DMS79 treated with DMSO at 0.1 percent for 48 hours (cell line): ENCODE results near the gene DTX3.
"Not testable (repeated sequence)": the region's sequence is repeated elsewhere in the genome, so short reads cannot be mapped to it uniquely, and the experiment has no call there.

Experiments used
- DNase-seq: peaks from one replicate; lab custom pipeline; 2025; lab: John Stamatoyannopoulos, UW

The DTX3 gene

DNA sequence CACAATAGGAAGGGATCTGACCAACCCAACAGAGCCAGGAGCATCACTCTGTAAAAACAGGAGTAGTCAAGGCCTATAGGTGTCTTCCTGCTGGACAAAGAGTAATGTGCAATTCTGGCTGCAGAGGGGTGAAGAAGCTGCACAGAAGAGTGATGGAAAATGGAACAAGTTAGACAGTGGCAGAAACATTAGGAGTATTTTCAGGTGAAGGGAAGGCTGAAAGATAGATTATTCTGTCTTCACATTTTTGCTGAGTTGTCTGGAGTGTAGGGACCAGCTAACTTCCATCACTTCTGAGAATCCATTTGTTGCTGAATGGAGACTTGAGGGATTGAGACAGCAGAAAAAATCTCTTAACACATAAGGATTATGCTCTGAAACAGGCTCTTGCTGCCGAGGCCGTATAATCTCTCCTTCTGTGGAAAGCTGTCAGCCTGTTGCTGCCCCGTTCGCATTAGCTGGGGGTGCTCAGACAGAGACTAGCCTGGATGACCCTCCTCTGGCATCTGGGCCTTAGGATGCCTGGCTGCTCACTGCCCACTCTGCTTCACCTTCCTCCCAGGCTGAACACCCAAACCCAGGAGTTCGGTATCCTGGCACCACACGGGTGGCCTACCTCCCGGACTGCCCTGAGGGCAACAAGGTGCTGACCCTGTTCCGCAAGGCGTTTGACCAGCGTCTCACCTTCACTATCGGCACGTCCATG is 3.5 kb downstream of the DTX3 start:
- DNase-seq: no peak

DNA sequence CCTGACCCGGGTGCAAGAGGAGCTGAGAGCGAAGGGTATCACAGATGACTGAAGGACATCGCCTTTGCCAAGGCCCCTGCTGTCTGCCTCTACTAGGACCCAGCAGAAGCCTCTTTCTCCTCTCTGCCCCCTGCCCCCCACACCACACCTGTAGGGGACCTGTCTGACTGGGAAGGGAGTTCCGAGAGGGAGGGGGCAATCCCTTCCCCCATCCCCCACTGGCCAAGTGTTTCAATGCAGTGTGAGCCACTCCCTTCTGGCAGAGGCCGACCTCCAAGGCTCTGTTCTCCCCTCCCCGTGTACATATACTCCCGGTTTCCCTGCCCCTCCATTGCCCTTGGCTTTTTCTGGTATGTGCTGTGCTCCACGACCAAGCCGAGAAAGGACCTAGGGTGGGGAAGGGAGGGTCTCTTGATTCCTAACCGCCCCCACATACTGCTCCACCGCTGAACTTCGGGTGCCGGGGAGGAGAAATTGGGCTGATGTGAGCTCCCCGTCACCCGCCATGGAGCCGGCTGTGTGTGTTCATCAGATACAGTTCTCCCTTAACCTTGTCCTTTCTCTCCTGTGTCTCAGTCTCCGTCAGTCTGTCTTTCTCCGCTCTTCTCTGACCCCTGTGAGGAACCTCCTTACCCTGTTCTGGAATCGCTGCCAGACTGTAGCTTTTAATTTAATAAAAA is 4.6 kb downstream of the DTX3 start:
- DNase-seq: no peak

DNA sequence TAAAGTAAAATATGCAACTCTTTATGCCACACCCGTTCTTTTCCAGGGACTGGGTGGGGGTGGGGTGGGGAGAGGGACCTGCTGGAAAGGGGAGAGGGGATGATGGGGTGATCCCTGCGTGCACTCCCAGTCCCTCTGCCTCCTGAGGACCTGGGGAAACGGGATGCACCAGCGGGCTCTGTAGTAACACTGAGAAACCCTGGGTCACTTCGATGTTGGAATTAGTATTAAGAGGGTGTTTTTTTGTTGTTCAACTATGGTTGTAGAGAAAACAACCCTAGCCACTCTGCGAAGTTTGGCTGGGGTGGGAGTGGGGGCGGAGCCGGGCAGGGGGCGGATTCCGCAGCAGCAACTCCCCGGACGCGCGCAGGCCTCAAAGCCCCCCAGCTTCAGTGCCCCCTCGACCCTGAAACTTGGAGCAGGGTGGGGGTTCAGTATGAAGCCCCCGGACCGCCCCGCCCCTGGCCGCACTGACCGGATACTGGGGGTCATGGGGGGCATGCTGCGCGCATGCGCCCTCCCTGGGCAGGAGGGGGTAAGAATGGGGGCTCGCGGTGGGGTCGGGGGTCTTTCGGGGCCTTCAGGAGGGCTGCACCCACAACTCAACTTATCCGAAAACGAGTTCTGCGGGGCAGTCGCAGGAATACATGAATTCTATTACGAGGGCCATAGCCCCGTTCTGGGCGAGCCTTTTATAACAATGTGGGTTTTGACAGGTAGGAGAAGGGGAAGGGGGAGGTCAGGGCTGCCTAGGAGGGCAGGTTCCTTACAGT is 5.3 kb downstream of the DTX3 start:
- DNase-seq: no peak

DNA sequence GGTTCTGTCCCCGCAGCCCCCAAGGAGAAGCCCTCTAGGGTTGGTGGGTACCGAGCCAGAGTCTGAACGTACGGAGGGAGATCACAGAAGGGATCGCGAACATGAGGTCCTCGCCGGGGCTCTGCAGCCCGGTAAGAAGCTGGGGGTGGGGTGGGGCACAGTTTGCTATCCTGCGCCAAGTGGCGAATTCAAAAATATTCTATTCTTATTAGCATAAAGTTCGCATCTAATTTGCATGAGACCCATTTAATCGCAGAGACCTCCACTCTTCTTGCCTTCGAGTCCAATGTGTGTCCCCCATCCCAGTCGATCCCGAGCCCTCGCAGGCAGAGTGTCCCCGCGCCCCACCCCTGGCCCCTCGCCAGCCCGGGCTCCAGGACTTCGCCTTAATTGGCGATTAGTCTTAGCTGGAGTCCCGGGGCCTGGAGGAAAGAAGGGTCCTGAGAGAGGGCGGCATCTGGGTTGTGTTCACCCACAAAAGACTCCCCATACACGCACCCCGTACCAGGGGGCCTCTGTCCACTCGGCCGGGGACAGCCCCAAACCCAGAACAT is 6.0 kb downstream of the DTX3 start:
- no peak for DNase-seq

DNA sequence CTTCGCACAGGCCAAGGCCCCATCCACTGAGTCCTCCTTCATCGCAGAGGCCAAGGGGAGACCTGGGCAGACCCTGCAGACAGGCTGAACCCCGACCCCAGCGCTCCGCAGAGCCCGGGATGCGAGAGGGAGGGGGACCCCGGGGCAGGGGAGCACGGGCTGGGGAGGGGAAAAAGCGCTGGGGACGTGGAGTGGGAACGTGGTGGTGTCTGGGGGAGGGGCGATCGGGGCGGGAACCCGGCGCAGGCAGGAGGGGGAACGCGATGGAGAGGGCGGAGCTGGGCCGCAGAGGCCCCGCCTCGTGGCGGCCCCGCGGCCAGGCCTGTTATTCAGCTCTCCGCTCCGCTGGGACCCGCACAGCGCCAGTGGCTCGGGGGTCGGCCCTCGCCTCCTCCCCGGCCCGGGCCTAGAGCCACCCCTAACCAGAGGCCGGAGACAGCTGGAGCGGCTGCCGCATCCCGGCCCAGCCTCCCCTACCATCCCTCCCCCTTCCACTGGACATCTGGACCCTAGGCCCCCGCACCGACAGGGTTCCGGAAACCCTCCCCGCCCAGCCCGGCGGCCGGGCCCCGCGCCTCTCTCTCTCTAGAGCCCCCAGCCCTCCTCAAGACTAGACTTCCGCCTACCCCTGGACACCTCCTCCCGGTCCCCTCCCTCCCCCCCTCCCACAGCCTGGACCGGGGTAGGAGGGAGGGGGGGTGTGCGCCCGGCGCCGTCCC is 6.6 kb downstream of the DTX3 start, which contains the start of gene ARHGEF25:
TSS of gene ARHGEF25 (plus strand) at position 328 of the 719 bp plus-strand sequence. CDS start 460 bp downstream, outside the sequence.
- peak; percentile 12 for DNase-seq

DNA sequence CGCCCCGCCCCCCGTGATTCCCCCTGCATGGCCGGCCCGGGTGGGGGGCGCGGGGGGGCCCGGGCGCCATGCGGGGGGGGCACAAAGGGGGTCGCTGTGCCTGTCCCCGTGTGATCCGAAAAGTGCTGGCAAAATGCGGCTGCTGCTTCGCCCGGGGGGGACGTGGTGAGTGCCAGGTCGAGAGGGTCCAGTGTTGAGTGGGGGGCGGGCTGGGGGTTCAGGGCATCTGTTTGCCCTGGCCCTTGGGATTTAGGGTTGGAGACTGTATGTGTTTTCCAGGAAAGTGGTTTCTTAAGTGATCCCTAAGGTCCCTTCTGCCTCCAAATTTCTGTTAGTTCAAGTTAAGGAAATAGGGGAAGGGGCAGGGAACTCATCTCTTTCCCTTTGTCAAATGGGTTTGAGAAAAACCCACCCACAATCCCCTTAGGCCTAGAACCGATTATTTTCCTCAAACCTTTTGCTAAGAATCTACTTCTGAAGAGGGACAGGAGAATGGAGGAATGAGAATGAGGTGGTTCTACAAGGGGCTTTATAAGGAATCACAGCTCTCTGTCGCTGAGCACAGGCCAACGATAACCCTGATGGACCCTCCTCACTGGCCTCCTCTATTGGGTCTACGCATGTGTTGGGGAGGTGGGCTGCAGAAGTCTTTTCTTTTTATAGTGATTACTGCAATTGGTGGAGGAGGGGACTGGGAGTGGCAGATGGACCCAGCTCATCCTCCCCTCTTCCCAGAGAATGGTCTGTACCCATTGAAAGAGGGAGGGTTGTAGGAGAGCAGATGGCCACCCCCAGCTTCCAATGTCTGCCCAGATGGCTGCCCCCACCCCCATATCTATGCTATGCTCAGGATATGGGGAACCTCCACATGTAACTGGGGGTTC is 7.4 kb downstream of the DTX3 start:
- DNase-seq: no peak

DNA sequence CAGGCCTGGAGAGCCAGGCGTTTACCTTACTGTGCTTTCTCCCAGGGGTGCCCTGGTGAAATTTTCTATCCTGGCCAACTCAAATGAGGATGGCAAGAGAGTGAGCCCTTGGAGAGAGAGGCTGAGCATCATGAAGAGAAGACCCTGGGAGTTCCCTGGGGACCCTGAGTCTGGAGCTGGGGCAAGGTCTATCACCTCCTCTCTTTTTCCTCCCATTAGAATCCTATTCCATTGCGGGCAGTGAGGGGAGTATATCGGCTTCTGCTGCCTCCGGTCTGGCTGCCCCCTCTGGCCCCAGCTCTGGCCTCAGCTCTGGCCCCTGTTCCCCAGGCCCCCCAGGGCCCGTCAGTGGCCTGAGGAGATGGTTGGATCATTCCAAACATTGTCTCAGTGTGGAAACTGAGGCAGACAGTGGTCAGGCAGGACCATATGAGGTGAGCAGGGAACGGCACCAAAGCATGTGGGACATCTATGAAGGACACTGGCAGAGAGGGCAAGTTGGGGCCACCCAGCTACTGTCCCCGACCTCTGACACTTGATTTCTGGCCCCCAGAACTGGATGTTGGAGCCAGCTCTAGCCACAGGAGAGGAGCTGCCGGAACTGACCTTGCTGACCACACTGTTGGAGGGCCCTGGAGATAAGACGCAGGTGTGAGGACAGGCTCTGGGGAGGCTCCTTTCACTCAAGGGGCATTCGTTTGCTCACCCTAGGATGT is 8.2 kb downstream of the DTX3 start:
- no peak for DNase-seq

DNA sequence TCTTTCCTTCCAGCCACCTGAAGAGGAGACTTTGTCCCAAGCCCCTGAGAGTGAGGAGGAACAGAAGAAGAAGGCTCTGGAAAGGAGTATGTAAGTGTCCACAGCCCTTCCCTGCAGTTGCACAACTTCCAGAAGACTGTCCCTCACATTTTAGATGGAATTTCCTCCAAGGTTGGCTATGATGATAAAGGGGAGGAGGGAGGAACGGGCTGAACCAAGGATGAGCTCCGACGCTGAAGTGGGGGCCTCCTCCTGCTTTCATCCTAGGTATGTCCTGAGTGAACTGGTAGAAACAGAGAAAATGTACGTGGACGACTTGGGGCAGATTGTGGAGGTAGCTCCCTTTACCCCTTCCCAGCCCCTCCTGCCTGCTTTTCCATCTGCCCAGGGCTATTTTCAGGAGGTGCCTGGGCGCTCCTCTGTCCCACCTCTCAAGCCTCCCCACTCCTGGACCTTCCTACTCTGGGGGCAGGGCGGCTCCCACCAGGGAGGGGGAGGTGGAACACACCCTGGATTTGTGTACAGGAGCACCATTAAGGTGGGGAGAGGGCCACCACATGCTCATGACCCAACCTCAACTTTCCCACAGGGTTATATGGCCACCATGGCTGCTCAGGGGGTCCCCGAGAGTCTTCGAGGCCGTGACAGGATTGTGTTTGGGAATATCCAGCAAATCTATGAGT is 8.9 kb downstream of the DTX3 start:
- DNase-seq: no peak

DNA sequence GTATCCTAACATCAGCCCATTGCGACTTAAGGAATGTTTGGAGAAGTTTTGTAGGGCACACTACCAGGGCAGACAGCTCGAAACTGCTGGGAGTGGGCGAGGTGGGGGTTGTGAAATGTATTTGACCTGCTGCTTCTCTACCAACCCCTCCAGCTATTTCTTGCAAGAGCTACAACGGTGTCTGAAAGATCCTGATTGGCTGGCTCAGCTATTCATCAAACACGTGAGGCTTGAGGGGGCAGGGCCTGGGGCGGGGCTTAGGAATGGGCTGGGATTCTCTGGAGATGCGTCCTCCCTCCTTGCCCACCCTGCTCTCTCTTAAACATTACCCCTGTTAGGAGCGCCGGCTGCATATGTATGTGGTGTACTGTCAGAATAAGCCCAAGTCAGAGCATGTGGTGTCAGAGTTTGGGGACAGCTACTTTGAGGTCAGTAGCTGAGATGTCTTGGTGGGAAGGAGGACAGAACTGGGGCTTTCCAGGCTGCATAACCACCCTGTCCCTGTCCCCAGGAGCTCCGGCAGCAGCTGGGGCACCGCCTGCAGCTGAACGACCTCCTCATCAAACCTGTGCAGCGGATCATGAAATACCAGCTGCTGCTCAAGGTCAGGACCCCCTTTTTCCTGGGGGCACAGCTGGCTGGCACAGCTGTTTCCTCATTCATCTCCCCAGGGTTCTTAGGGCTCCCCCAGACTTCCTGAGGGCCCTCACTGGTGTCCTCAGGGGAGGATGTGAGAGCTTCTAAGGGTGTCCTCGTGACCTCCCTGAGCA is 9.7 kb downstream of the DTX3 start:
- no peak for DNase-seq

DNA sequence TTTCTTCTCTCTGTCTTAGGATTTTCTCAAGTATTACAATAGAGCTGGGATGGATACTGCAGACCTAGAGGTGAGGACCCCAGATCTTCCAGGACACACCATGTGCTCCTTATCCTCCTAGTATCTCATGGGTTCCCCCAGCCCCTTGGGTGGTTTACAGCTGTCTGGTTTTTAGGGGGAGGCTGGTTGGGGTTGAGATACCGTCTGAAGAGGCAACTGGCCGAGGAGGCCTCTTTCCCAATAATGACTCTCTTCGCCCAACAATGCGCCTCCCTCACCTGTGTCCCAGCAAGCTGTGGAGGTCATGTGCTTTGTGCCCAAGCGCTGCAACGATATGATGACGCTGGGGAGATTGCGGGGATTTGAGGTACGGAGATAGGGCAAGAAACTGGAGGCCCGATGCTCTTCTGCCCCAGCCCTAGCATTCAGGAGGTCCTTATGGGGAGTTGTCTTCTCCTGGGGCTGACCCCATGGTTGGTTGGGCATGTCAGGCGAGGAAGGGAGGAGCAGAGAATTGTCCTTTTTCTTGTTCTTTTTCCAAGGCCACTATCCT is 10.4 kb downstream of the DTX3 start:
- DNase-seq: no peak

DNA sequence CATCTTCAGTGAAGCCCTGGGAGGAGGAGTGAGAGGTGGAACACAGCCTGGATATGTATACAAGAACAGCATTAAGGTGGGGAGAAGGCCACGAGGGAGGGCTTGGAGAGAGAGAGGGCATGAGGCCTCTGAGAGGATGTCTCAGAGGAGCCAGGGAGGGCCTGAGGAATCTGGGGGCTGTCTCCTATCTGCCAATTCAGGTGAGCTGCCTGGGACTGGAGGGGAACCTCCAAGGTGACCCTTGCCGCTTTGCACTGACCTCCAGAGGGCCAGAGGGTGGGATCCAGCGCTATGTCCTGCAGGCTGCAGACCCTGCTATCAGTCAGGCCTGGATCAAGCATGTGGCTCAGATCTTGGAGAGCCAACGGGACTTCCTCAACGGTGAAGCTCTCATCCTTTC is 11.0 kb downstream of the DTX3 start:
- no peak for DNase-seq

DNA sequence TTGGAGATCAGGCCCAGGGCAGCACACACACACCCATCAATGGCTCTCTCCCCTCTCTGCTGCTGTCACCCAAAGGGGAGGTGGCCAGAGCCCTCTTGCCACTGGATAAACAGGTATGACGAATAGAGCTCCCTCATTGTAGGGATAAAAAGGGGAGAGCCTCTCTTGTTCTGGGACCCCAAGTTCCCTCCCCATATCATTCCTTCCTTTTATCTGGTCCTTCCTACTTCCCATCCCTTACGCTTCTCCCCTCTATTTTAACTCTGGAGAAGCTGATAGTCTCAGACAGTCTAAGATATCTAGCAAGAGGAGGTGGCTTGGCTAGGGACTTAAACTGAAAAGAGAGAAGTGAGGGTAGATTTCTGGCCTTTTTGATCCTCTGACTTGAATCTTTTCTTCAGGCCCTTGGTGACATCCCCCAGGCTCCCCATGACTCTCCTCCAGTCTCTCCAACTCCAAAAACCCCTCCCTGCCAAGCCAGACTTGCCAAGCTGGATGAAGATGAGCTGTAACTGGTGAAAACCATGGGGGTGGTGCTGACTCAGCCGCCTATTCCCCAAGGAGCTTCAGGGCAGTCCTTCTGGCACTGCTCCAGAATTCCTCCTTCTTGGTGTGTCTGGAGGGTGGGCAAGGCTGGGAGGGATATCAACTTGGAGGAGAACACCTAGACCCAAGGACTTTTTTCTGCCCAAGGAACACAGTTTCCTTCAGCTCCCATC is 11.9 kb downstream of the DTX3 start:
- DNase-seq: no peak

DNA sequence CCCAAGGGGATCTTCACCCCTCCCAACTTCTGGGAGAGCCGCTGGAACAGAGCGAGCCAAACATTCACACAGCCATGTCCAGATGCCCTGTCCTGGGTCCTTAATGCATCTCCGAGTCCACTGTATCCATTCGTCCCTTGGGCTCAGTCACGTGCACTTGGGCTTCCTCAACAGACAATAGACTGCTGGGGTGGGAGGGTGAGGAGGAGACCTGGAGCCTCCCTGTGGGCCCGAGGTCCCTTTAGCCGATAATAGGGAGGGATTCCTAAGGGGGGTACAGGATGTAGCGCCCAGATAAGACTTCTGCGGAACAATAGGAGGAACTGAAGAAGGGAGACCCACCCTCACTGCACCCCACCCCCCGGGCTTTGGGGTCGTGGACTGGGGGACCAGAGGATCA is 13.3 kb downstream of the DTX3 start:
- no peak for DNase-seq

DNA sequence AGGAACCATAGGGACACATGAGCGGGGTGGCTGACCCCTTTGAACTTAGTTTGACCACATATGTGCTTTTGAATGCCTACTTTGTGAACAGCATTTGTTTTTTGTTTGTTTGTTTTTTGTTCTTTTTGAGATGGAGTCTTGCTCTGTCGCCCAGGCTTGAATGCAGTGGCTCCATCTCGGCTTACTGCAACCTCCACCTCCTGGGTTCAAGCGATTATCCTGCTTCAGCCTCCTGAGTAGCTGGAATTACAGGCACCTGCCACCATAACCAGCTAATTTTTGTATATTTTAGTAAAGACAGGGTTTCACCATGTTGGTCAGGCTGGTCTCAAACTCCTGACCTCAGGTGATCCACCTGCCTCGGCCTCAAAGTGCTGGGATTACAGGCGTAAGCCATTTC is 13.8 kb downstream of the DTX3 start:
- DNase-seq: not testable (repeated sequence)

DNA sequence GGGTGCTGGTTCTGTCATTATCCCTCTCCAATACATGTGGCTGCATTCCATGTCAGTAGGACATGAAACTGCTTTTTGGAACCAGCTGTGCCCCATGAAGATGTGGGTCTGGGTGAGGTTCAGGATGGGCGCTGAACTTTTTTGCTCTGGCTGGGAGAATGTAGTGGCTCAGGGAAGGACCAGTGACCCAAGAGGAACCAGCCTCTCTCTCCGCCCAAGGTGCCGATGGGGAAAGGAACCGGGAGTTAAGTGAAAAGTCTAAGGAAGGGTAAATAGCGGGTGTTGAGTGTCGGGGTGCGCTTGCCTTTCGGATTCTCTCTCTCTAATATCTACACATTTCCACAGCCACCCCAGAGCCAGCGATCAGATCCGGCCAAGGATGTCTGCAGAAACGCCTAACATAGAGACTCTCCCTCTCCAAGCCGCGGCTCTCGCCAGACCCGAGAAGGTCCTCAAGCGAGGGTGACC is 14.4 kb downstream of the DTX3 start:
- no peak for DNase-seq

DNA sequence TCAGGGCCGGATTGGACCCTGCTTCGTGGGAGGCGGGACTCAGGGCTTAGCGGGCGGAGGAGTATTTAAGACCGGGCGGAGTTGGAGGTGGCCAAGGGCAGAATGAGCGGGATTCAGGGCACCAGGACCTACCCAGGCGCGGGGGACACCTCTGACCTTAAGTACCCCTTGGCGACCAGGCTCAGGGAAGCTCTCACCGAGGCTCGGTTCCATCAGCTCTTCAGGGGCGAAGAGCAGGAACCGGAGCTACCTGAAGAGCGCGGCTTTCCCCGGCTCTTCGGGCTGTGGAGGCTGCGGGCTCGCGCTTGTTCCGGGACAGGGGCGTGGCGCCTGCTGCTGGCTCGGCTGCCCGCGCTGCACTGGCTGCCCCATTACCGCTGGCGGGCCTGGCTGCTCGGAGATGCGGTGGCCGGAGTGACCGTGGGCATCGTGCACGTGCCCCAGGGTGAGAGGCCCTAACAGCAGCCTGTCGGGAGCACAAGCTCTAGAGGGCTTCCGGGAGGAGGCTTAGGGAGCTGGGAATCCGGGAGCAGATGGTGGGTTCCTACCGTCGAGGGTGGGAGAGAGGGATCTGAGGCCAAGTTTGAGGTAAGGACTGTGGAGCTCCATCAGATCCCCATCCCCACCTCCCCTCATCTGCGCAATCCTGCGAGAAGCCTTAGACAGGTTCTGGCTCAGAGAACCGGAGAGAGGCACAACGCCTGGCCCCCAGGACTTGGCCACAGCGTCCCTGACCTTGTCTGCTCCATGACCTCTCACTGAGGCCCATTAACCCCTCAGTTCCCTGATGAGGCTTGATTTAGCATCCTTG is 15.0 kb downstream of the DTX3 start:
- DNase-seq: no peak
